ENCODE data around the gene NEK1.

GRCh38 chr4:169594560-169595195, 17.7 kb downstream of the NEK1 start:
- TF ChIP-seq, protein P1, sequence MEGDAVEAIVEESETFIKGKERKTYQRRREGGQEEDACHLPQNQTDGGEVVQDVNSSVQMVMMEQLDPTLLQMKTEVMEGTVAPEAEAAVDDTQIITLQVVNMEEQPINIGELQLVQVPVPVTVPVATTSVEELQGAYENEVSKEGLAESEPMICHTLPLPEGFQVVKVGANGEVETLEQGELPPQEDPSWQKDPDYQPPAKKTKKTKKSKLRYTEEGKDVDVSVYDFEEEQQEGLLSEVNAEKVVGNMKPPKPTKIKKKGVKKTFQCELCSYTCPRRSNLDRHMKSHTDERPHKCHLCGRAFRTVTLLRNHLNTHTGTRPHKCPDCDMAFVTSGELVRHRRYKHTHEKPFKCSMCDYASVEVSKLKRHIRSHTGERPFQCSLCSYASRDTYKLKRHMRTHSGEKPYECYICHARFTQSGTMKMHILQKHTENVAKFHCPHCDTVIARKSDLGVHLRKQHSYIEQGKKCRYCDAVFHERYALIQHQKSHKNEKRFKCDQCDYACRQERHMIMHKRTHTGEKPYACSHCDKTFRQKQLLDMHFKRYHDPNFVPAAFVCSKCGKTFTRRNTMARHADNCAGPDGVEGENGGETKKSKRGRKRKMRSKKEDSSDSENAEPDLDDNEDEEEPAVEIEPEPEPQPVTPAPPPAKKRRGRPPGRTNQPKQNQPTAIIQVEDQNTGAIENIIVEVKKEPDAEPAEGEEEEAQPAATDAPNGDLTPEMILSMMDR (conservative IDR thresholded peaks at IDR 0.05; ENCODE audit: low read length), result no peak
- TF ChIP-seq EZH2phosphoT487 (IDR thresholded peaks at IDR 0.05; ENCODE audit: borderline replicate concordance, low read depth, low read length), result no peak
